Astrocyte (in vitro differentiated cells and primary cell): ENCODE results near the gene TBC1D12. TPM values are rescaled to one million over a fixed set of nuclear protein-coding genes. Genes with fewer than 3 reads are reported as not detected.

Experiments
- DNase-seq: peaks from one replicate; pipeline ENCODE4 v3.0.0-alpha.2; 2010; ENCODE audit warnings: low read depth
- FAIRE-seq: peaks from 2 replicates; lab custom pipeline; 2011; peaks lifted over from hg19 to GRCh38; lab: Jason Lieb, UNC
- H2AFZ ChIP-seq: 2 replicates; pipeline ENCODE4 v1.6.0; 2012; ENCODE audit warnings: low read depth, low read length, inconsistent platforms
- H3K27ac ChIP-seq: 2 replicates; pipeline ENCODE4 v1.5.1; 2011; ENCODE audit warnings: low read depth, low read length, inconsistent platforms
- H3K27me3 ChIP-seq: 2 replicates; pipeline ENCODE4 v1.6.0; 2011; ENCODE audit warnings: low read length, inconsistent platforms; ENCODE audit not compliant: insufficient read depth
- H3K36me3 ChIP-seq: 2 replicates; pipeline ENCODE4 v1.5.1; 2011; ENCODE audit warnings: low read length, inconsistent platforms; ENCODE audit not compliant: insufficient read depth
- H3K4me1 ChIP-seq: 2 replicates; pipeline ENCODE4 v1.5.1; 2011; ENCODE audit warnings: low read length, inconsistent platforms; ENCODE audit not compliant: insufficient read depth
- H3K4me2 ChIP-seq: 2 replicates; pipeline ENCODE4 v1.6.0; 2012; ENCODE audit warnings: low read length, inconsistent platforms
- H3K4me3 ChIP-seq: 2 replicates; pipeline ENCODE4 v1.5.1; 2011; ENCODE audit warnings: low read depth, mild to moderate bottlenecking, low read length, inconsistent platforms; ENCODE audit not compliant: insufficient read depth
- H3K79me2 ChIP-seq: 2 replicates; pipeline ENCODE4 v1.6.0; 2012; ENCODE audit warnings: mild to moderate bottlenecking, low read length, inconsistent platforms; ENCODE audit not compliant: insufficient read depth
- H3K9ac ChIP-seq: 2 replicates; pipeline ENCODE4 v1.6.0; 2012; ENCODE audit warnings: mild to moderate bottlenecking, low read length, inconsistent platforms
- H3K9me3 ChIP-seq: 2 replicates; pipeline ENCODE4 v1.5.1; 2012; ENCODE audit warnings: low read depth, mild to moderate bottlenecking, low read length, inconsistent platforms; ENCODE audit not compliant: insufficient read depth
- H4K20me1 ChIP-seq: 2 replicates; pipeline ENCODE4 v1.6.0; 2012; ENCODE audit warnings: low read length, inconsistent platforms; ENCODE audit not compliant: insufficient read depth
- H3K27ac Mint-ChIP-seq: one replicate; pipeline ENCODE4 v1.8.0; 2021; ENCODE audit warnings: mild to moderate bottlenecking, mixed read lengths; ENCODE audit not compliant: unreplicated experiment
- H3K27me3 Mint-ChIP-seq: one replicate; pipeline ENCODE4 v1.8.0; 2021; ENCODE audit warnings: low read depth, mixed read lengths; ENCODE audit not compliant: unreplicated experiment
- H3K36me3 Mint-ChIP-seq: one replicate; pipeline ENCODE4 v1.8.0; 2021; ENCODE audit warnings: low read depth, mixed read lengths; ENCODE audit not compliant: unreplicated experiment
- H3K4me1 Mint-ChIP-seq: one replicate; pipeline ENCODE4 v1.8.0; 2021; ENCODE audit warnings: low read depth, mixed read lengths; ENCODE audit not compliant: unreplicated experiment
- H3K4me3 Mint-ChIP-seq: one replicate; pipeline ENCODE4 v1.8.0; 2021; ENCODE audit warnings: mild to moderate bottlenecking, moderate library complexity, mixed read lengths; ENCODE audit not compliant: unreplicated experiment
- H3K9me3 Mint-ChIP-seq: one replicate; pipeline ENCODE4 v1.8.0; 2021; ENCODE audit warnings: mild to moderate bottlenecking, mixed read lengths; ENCODE audit not compliant: unreplicated experiment
- EZH2 ChIP-seq: IDR thresholded peaks from 2 replicates; pipeline ENCODE4 v1.6.1; 2012; ENCODE audit warnings: mild to moderate bottlenecking, low read length, inconsistent platforms; ENCODE audit not compliant: insufficient read depth
- total RNA-seq: library from RNA; stranded (reverse); gene quantifications from 2 replicates; pipeline ENCODE4 v1.2.1, GENCODE V29; 2021
- TF ChIP-seq, protein P1 (sequence below): IDR thresholded peaks from 2 replicates; pipeline ENCODE4 v1.5.1; 2011; ENCODE audit warnings: low read depth, mild to moderate bottlenecking, inconsistent platforms, low read length, moderate library complexity; ENCODE audit not compliant: insufficient read depth

TBC1D12 gene
- total RNA-seq, 1 donor from 2014 or later = 7.6 TPM

GRCh38 chr10:94362360-94363250 lies 39.7 kb upstream of the TBC1D12 start, which contains the start of gene NOC3L:
Gene NOC3L (minus strand): TSS chr10:94362939. CDS start chr10:94362838, 101 bp downstream.
- FAIRE-seq (peak; percentile 56), DNase-seq (peak; percentile 89)
- peaks cover 25% of the 10 kb centered on the region for H3K4me1 ChIP-seq
- H3K9ac ChIP-seq = peak within 1 kb of the TSS; percentile 87
- H4K20me1 ChIP-seq = peaks cover 13% of the 10 kb centered on the region
- H2AFZ ChIP-seq = peak within 1 kb of the TSS; percentile 84
- H3K4me3 Mint-ChIP-seq = peak within 1 kb of the TSS; percentile 95
- H3K4me3 ChIP-seq = peak within 1 kb of the TSS; percentile 87
- H3K4me2 ChIP-seq = peak within 1 kb of the TSS; percentile 88
- no peaks in the 10 kb centered on the region for H3K27me3 ChIP-seq
- no peaks in the 10 kb centered on the region for H3K9me3 ChIP-seq
- H3K79me2 ChIP-seq = peaks cover 27% of the 10 kb centered on the region
- H3K9me3 Mint-ChIP-seq = no peaks in the 10 kb centered on the region
- H3K27ac ChIP-seq = peak within 1 kb of the TSS; percentile 82
- peaks cover 12% of the 10 kb centered on the region for H3K27me3 Mint-ChIP-seq
- peaks cover 6% of the 10 kb centered on the region for H3K36me3 Mint-ChIP-seq
- H3K27ac Mint-ChIP-seq = peak within 1 kb of the TSS; percentile 93
- H3K36me3 ChIP-seq = peaks cover 9% of the 10 kb centered on the region
- peaks cover 9% of the 10 kb centered on the region for H3K4me1 Mint-ChIP-seq
- TF ChIP-seq EZH2 = no peak
- TF ChIP-seq, protein P1, sequence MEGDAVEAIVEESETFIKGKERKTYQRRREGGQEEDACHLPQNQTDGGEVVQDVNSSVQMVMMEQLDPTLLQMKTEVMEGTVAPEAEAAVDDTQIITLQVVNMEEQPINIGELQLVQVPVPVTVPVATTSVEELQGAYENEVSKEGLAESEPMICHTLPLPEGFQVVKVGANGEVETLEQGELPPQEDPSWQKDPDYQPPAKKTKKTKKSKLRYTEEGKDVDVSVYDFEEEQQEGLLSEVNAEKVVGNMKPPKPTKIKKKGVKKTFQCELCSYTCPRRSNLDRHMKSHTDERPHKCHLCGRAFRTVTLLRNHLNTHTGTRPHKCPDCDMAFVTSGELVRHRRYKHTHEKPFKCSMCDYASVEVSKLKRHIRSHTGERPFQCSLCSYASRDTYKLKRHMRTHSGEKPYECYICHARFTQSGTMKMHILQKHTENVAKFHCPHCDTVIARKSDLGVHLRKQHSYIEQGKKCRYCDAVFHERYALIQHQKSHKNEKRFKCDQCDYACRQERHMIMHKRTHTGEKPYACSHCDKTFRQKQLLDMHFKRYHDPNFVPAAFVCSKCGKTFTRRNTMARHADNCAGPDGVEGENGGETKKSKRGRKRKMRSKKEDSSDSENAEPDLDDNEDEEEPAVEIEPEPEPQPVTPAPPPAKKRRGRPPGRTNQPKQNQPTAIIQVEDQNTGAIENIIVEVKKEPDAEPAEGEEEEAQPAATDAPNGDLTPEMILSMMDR = peak; percentile 56

DNA sequence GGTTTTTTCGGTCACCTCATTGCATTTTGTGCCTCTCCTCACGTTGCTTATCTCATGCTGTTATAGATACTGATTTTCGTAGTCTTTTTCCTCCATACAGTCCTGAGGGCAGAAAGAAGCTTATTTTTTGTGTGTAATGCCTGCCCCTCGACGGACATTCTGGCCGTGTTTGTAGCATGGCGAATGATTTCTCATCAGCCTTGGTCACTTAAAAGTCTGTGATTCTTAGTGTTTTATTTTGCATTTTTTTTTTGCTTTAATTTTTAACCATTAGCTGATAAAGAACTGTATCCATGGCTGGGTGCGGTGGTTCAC lies 39.1 kb upstream of the TBC1D12 start:
- Mint-ChIP-seq H3K36me3 (peaks cover 5% of the 10 kb centered on the region), H3K4me3 (peak overlapping the region; percentile 95), H3K4me1 (peaks cover 4% of the 10 kb centered on the region), H3K27me3 (peaks cover 12% of the 10 kb centered on the region), H3K27ac (peak overlapping the region; percentile 55), H3K9me3 (no peaks in the 10 kb centered on the region)
- DNase-seq (no peak), FAIRE-seq (no peak)
- TF ChIP-seq, protein P1 = no peak
- TF ChIP-seq EZH2 = no peak
- Histone ChIP-seq H2AFZ (peak overlapping the region; percentile 84), H3K27me3 (no peaks in the 10 kb centered on the region), H3K79me2 (peaks cover 26% of the 10 kb centered on the region), H4K20me1 (peaks cover 9% of the 10 kb centered on the region), H3K4me3 (peak overlapping the region; percentile 87), H3K4me2 (peak overlapping the region; percentile 88), H3K4me1 (peaks cover 22% of the 10 kb centered on the region), H3K27ac (no peak overlapping the region), H3K36me3 (peaks cover 8% of the 10 kb centered on the region), H3K9me3 (no peaks in the 10 kb centered on the region), H3K9ac (peak overlapping the region; percentile 87)

DNA sequence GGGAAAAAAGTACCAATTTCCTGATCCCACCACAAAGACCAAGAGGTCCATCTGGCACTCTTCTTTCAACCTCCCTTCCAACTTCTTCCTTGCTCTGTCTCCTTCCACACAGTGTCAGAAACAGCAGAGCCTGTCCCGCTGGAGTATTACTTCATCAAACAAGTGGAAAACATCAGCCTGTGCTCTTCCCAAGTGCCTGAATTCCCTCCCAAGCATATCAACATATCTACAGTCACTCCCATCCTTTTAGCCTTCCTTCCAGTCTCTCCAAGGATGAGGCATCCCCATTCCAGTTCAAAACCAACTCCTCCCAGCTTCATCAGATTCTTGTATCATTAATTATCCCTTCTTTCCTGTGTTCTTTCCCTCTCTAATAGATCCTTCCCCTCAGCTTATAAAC lies 37.9 kb upstream of the TBC1D12 start:
- Mint-ChIP-seq H3K27ac (no peak overlapping the region), H3K36me3 (peaks cover 5% of the 10 kb centered on the region), H3K9me3 (no peaks in the 10 kb centered on the region), H3K4me1 (no peaks in the 10 kb centered on the region), H3K27me3 (peaks cover 12% of the 10 kb centered on the region), H3K4me3 (no peak overlapping the region)
- Histone ChIP-seq H3K27ac (no peak overlapping the region), H3K4me2 (no peak overlapping the region), H3K9ac (no peak overlapping the region), H3K4me3 (no peak overlapping the region), H3K79me2 (peaks cover 26% of the 10 kb centered on the region), H3K36me3 (peaks cover 8% of the 10 kb centered on the region), H3K4me1 (peaks cover 11% of the 10 kb centered on the region), H3K9me3 (no peaks in the 10 kb centered on the region), H3K27me3 (no peaks in the 10 kb centered on the region), H4K20me1 (no peaks in the 10 kb centered on the region), H2AFZ (no peak overlapping the region)
- TF ChIP-seq EZH2 = no peak
- TF ChIP-seq, protein P1 = no peak
- no peak for DNase-seq
- FAIRE-seq = no peak
